OCI-LY7 (cell line): Measurements from ENCODE around the gene SLC22A4. TPM values are rescaled to one million over a fixed set of nuclear protein-coding genes. Genes with fewer than 3 reads are reported as not detected.

ENCODE experiments used
- BruUV-seq: library from RNA; stranded (reverse); fragments of 400-500 nt; replicated peaks from 2 replicates; lab custom pipeline; 2021; lab: Mats Ljungman, UMichigan
- CTCF ChIA-PET: fragments of 300-600 bp; sonication (Branson Sonifier 250); formaldehyde crosslinking; loops from one replicate; lab custom pipeline; 2022; ENCODE audit warnings: antibody characterized with exemption; ENCODE audit not compliant: unreplicated experiment; lab: Charles Lee
- POLR2A ChIA-PET: fragments of 300-600 bp; sonication (Branson Sonifier 250); formaldehyde crosslinking; loops from one replicate; lab custom pipeline; 2022; ENCODE audit warnings: antibody characterized with exemption; lab: Charles Lee
- DNase-seq: peaks from one replicate; pipeline ENCODE4 v3.0.0-alpha.2; 2015; ENCODE audit warnings: low spot score
- H2AFZ ChIP-seq: fragments of 200-600 bp; sonication (generic), shearing (Covaris generic); 2 replicates; pipeline ENCODE4 v1.6.1; 2014; ENCODE audit warnings: mild to moderate bottlenecking, antibody characterized with exemption, low read length, moderate library complexity
- H3K27ac ChIP-seq: fragments of 200-600 bp; sonication (generic); 2 replicates; pipeline ENCODE4 v1.5.1; 2014; ENCODE audit warnings: mixed run types, low read depth, mild to moderate bottlenecking, moderate library complexity, low read length, inconsistent platforms; ENCODE audit not compliant: poor library complexity, severe bottlenecking
- H3K36me3 ChIP-seq: fragments of 200-600 bp; sonication (generic); 2 replicates; pipeline ENCODE4 v1.6.1; 2014; ENCODE audit warnings: mild to moderate bottlenecking, antibody characterized with exemption, low read length, moderate library complexity, mixed read lengths; ENCODE audit not compliant: insufficient read depth
- H3K4me1 ChIP-seq: fragments of 200-600 bp; sonication (generic); 2 replicates; pipeline ENCODE4 v1.5.1; 2014; ENCODE audit warnings: mild to moderate bottlenecking, low read length; ENCODE audit not compliant: insufficient read depth, poor library complexity, severe bottlenecking
- H3K4me2 ChIP-seq: fragments of 200-600 bp; sonication (generic); 2 replicates; pipeline ENCODE4 v1.6.1; 2014; ENCODE audit warnings: mild to moderate bottlenecking, low read length
- H3K4me3 ChIP-seq: fragments of 200-600 bp; sonication (generic); 2 replicates; pipeline ENCODE4 v1.5.1; 2014; ENCODE audit warnings: mild to moderate bottlenecking, low read depth, low read length; ENCODE audit not compliant: poor library complexity, severe bottlenecking
- H3K79me2 ChIP-seq: fragments of 200-600 bp; sonication (generic); 2 replicates; pipeline ENCODE4 v1.6.1; 2016; ENCODE audit warnings: low read depth, mild to moderate bottlenecking, low read length, moderate library complexity, mixed read lengths; ENCODE audit not compliant: insufficient read depth
- H3K9me2 ChIP-seq: fragments of 200-600 bp; sonication (generic); 2 replicates; pipeline ENCODE4 v1.6.1; 2016; ENCODE audit warnings: mild to moderate bottlenecking, low read length, mixed read lengths; ENCODE audit not compliant: insufficient read depth
- H3K9me3 ChIP-seq: fragments of 200-600 bp; sonication (generic); 2 replicates; pipeline ENCODE4 v1.6.1; 2014; ENCODE audit warnings: mild to moderate bottlenecking, mixed run types, low read length, mixed read lengths
- H4K20me1 ChIP-seq: fragments of 200-600 bp; sonication (generic); 2 replicates; pipeline ENCODE4 v1.6.1; 2014; ENCODE audit warnings: mild to moderate bottlenecking, antibody characterized with exemption, low read length, moderate library complexity, mixed read lengths; ENCODE audit not compliant: insufficient read depth
- EZH2phosphoT487 ChIP-seq: fragments of 200-600 bp; sonication (generic); IDR thresholded peaks from 2 replicates; pipeline ENCODE4 v1.6.1; 2018; ENCODE audit warnings: low read depth, borderline replicate concordance, mild to moderate bottlenecking, mixed run types, antibody characterized with exemption, low read length, moderate library complexity, mixed read lengths
- intact Hi-C: fragments of 100-400 bp; cut with micrococcal nuclease; formaldehyde crosslinking; loops from one replicate; pipeline ENCODE4 v1.10.0; 2022; ENCODE audit not compliant: unreplicated experiment
- total RNA-seq, 2 experiments: library from RNA; depleted of rRNA in 1 of 2; stranded (reverse); fragments of >200 nt in 1 of 2; shearing (Covaris generic) in 1 of 2; gene quantifications; 2 replicates each; pipeline ENCODE4 v1.2.3, GENCODE V29; 2014 to 2022
- TF ChIP-seq, protein P1 (sequence below): fragments of 200-600 bp; sonication (generic); conservative IDR thresholded peaks from 2 replicates; pipeline ENCODE4 v1.5.1; 2014; ENCODE audit warnings: mild to moderate bottlenecking, antibody characterized with exemption, low read length, moderate library complexity, mixed read lengths

SLC22A4 gene
- total RNA-seq, 2 experiments from 2014 or later = not detected

DNA sequence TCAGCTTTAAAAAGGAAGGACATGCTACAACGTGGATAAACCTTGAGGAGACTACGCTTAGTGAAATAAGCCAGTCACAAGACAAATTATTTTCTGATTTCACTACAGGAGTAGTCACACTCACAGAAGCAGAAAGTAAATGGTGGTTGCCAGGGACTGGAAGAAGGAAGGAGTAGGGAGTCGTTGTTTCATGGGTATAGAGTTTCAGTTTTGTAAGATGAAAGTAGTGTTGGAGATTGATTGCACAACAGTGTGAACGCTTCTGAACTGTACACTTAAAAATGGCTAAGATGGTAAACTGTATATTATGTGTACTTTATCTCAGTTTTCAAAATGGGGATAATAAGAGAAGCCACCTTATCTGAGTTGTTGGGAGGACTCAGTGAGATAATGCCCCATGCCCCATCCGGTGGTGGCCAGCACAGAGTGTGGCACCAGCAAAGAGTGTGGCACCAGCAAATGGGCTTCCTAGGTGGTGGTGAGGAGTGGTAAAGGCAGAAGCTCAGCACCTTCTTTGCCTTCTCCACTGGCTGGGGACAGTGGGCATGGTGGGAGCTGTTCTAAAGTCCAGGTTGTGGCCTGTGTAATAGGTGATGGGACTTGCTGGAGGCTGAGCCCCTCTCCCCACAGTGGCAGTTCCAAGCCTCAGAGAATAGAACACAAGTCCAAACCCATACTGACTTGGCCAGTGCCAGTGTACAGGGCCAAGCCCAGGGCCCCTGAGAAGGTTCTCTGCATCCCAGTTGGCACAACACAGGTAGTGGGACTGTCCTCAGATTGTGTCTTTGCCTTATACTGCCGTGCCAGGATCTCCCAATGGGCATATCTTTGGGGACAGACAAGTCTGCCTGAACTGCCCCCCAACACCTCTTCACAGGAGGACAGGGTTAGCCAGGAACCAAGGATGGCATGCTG lies 4.4 kb downstream of the SLC22A4 start:
- H3K4me3 ChIP-seq = no peak overlapping the region
- CTCF ChIA-PET = no interaction called here
- H3K4me1 ChIP-seq = no peaks in the 10 kb centered on the region
- no TSS peak for BruUV-seq
- H3K79me2 ChIP-seq = no peaks in the 10 kb centered on the region
- H3K4me2 ChIP-seq = no peak overlapping the region
- TF ChIP-seq EZH2phosphoT487 = no peak
- TF ChIP-seq, protein P1, sequence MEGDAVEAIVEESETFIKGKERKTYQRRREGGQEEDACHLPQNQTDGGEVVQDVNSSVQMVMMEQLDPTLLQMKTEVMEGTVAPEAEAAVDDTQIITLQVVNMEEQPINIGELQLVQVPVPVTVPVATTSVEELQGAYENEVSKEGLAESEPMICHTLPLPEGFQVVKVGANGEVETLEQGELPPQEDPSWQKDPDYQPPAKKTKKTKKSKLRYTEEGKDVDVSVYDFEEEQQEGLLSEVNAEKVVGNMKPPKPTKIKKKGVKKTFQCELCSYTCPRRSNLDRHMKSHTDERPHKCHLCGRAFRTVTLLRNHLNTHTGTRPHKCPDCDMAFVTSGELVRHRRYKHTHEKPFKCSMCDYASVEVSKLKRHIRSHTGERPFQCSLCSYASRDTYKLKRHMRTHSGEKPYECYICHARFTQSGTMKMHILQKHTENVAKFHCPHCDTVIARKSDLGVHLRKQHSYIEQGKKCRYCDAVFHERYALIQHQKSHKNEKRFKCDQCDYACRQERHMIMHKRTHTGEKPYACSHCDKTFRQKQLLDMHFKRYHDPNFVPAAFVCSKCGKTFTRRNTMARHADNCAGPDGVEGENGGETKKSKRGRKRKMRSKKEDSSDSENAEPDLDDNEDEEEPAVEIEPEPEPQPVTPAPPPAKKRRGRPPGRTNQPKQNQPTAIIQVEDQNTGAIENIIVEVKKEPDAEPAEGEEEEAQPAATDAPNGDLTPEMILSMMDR = no peak
- intact Hi-C loops = no loop called here
- H2AFZ ChIP-seq = no peak overlapping the region
- POLR2A ChIA-PET = interaction anchor here (1.3 kb wide), 1 partner anchor 10 kb away, joined by 3 read pairs; no protein-coding TSS in a partner anchor
- H3K9me3 ChIP-seq = no peaks in the 10 kb centered on the region
- DNase-seq = no peak
- H3K36me3 ChIP-seq = no peaks in the 10 kb centered on the region
- H3K9me2 ChIP-seq = no peaks in the 10 kb centered on the region
- no peak overlapping the region for H3K27ac ChIP-seq
- no peaks in the 10 kb centered on the region for H4K20me1 ChIP-seq

DNA sequence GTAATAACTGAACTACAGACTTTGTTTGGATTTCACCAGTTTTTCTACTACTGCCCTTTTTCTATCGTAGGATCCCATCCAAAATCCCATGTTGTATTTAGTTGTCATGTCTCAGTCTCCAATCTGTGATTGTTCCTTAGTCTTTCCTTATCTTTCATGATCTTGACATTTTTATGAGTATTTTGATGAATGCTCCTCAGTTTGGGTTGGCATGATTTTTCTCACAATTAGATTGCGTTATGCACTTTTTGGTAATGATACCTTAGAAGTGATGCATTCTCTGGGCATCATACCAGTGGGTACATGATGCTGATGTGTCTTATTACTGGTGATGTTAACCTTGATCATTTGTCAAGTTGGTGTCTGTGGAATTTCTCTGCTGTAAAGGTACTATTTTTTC lies 5.7 kb downstream of the SLC22A4 start:
- H3K27ac ChIP-seq = no peak overlapping the region
- no peaks in the 10 kb centered on the region for H3K79me2 ChIP-seq
- no peaks in the 10 kb centered on the region for H3K9me2 ChIP-seq
- no TSS peak for BruUV-seq
- no peaks in the 10 kb centered on the region for H4K20me1 ChIP-seq
- H3K4me3 ChIP-seq = no peak overlapping the region
- no peak overlapping the region for H2AFZ ChIP-seq
- TF ChIP-seq EZH2phosphoT487 = no peak
- TF ChIP-seq, protein P1 = no peak
- H3K36me3 ChIP-seq = no peaks in the 10 kb centered on the region
- no peak for DNase-seq
- H3K9me3 ChIP-seq = no peaks in the 10 kb centered on the region
- intact Hi-C loops = no loop called here
- ChIA-PET POLR2A (no interaction called here), CTCF (no interaction called here)
- no peak overlapping the region for H3K4me2 ChIP-seq
- no peaks in the 10 kb centered on the region for H3K4me1 ChIP-seq
